Skeletal muscle cell (primary cell): ENCODE measurements around the gene LGALS4.
"Not testable (repeated sequence)": the region's sequence is repeated elsewhere in the genome, so short reads cannot be mapped to it uniquely, and the experiment has no call there.

Experiments used
- DNase-seq: peaks from one replicate; pipeline ENCODE4 v3.0.0-alpha.2; 2010; ENCODE audit warnings: low read depth
- H3K4me3 ChIP-seq: 2 replicates; pipeline ENCODE4 v1.5.1; 2011; ENCODE audit warnings: low read depth, mild to moderate bottlenecking, control low read depth, low read length, moderate library complexity

The LGALS4 gene

DNA sequence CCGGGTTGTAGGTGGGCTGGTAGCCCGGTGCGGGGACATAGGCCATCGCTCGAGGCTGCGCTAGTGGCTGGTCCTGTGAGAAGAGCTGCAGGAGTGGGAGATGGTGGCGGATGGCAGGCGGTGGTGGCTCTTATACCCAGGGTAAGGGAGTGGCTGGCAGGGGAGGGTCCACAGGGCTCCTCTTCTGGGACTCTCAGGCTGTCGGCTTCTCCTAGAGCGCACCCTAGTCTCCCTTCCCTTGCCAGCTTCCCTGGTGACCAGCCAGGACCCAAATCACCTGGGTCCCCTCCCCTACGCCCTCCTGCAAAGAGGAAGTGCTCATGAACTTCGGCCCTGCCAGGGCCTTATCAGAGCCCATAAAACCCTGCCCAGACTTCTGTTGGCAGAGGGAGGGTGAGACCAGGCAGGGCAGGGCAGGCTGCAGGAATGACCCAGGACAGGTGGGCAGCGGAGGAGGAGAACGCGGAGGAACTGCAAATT, at the start of gene LGALS4:
Gene LGALS4, minus strand, starts transcription at position 105 of the 480 bp plus-strand sequence. Its CDS starts 59 bp downstream, at position 46.
- no peak for DNase-seq
- no peak within 1 kb of the TSS for H3K4me3 ChIP-seq

DNA sequence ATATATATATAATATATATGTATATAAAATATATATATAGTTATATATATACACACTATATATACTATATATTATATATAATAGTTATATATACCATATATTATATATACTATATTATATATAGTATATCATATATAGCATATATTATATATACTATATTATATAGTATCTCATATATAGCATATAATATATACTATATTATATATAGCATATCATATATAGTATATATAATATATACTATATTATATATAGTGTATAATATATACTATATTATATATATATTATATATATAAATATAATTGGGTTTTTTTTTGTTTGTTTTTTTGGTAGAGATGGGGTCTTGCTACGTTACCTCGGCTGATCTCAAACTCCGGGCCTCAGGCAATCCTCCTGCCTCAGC, 48.6 kb upstream of the LGALS4 start:
- DNase-seq: no peak
- no peak overlapping the region for H3K4me3 ChIP-seq

GRCh38 chr19:38859631-38860204, 47.0 kb upstream of the LGALS4 start:
- DNase-seq, H3K4me3 ChIP-seq: not testable (repeated sequence)

DNA sequence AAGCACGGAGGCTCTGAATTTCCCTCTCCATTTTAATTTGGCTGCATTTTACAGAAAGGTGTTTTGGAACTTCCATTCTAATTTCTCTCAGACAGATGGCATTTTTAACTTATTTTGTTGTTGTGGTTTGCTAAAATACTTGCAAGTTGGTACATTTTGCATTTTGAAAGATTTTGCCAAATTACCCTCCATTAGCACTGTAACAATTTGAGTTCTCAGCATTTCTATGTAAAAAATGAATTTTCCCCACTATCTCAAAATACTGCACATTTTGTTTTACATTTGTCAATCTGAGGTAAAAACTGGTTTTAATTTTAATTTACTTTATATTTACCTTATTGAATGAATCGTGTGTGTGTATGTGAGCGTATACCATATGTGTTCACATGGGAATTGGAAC, 44.1 kb upstream of the LGALS4 start:
- H3K4me3 ChIP-seq: no peak overlapping the region
- DNase-seq: no peak

DNA sequence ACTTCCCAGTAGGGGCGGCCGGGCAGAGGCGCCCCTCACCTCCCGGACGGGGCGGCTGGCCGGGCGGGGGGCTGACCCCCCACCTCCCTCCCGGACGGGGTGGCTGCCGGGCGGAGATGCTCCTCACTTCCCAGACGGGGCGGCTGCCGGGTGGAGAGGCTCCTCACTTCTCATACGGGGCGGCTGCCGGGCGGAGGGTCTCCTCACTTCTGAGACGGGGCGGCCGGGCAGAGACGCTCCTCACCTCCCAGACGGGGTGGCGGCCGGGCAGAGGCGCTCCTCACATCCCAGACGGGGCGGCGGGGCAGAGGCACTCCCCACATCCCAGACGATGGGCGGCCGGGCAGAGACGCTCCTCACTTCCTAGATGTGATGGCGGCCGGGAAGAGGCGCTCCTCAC, 43.0 kb upstream of the LGALS4 start:
- DNase-seq, H3K4me3 ChIP-seq: not testable (repeated sequence)

- not testable (repeated sequence) for H3K4me3 ChIP-seq, DNase-seq
Measured at GRCh38 chr19:38854961-38855360, 42.2 kb upstream of the LGALS4 start.

GRCh38 chr19:38853214-38853613, 40.5 kb upstream of the LGALS4 start:
- H3K4me3 ChIP-seq: peak overlapping the region; percentile 78
- no peak for DNase-seq

GRCh38 chr19:38852231-38853044, 39.7 kb upstream of the LGALS4 start:
- H3K4me3 ChIP-seq: peak overlapping the region; percentile 78
- no peak for DNase-seq

- peak; percentile 75 for DNase-seq
Measured at GRCh38 chr19:38851622-38852230, 39.0 kb upstream of the LGALS4 start.

DNA sequence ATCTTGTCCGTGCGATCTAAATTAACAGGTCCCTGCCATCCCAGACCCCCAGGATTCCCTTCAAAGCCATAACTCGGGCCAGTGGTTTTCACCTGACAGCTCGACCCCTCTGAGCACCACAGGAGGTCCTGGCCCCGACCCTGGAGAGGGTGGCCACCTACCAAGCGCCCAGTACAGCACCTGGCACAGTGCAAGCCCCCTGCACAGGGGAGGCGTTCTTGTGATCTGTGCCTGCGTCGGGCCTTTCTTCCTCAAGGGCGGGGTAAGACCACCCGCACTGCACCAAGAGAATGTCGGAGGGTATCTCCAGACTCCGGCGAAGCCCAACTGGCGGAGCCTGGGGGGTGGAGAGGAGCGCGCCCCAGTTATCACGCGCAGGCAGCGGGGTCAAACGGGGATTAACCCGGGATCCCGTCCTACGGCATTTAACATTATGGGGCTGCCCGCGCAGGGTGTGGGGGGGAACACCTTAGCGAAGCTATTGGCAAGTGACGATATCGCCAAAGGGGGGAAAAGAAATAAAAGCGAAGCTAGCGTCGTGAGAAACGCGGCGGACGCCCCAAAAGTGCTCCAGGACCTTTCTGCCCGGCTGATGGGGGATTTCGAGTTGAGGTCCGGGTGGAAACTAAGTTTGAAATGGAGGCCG, 38.4 kb upstream of the LGALS4 start:
- H3K4me3 ChIP-seq: peak overlapping the region; percentile 57
- DNase-seq: no peak

More at GRCh38 chr19:38851622-38852230, 39.0 kb upstream of the LGALS4 start:
- peak overlapping the region; percentile 78 for H3K4me3 ChIP-seq

DNA sequence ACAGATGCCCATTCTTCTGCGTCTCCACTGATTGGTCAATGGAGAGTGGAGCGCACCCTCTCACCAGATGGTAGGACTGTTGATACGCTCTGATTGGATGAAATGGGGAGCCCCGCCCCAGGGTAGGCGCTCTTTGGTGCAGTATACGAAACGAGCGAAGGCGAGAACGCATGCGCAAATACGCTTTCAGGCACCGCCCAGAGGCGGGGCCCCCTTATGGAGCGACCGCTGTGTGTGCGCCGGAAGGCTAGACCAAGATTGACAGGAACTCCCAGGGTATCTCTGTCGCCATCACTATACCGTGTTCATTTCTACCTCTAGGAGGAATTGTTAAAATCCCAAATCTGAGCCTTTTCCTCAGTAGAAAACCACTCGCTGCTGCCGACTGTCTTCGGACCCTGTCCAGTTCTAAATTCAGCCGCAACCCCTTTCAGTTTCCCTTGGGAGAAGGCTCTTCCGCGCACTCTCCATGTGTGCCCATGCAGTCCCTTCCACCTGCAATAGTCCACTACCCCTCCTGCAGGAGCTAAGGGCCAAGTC, 37.8 kb upstream of the LGALS4 start:
- peak; percentile 100 for DNase-seq
- peak overlapping the region; percentile 57 for H3K4me3 ChIP-seq

DNA sequence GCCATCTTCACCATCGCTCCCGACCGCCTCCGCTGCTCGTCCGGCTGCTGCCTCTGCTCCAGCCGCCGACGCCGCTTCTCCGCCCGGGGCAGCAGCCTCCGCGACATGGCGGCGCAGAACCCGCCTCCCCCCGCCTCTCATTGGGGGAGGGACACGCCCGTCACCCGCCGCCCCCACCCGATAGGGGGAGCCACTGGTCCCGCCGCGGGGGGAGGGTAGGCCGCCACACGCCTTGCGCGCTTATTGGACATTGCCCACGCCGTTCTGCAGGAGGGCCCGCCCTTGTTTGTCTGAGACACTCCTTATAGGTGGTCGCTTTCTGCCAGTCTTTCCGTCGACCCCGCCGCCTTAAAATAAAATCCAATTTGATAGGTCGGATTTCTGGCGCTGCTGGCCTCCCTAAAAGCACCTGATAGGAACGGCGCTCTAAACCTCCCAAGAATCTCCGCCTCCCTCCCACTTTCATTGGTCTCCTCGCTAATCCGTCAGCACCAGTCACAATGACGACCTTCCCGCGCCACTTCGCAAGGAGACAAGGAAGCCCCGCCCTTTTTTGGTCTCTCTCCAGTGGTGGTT, 37.2 kb upstream of the LGALS4 start, which contains the start of gene HNRNPL:
Gene HNRNPL, minus strand, starts transcription at position 127 of the 576 bp plus-strand sequence. Its CDS starts 20 bp downstream, at position 107.
- no peak for DNase-seq
- H3K4me3 ChIP-seq: peak within 1 kb of the TSS; percentile 57

DNA sequence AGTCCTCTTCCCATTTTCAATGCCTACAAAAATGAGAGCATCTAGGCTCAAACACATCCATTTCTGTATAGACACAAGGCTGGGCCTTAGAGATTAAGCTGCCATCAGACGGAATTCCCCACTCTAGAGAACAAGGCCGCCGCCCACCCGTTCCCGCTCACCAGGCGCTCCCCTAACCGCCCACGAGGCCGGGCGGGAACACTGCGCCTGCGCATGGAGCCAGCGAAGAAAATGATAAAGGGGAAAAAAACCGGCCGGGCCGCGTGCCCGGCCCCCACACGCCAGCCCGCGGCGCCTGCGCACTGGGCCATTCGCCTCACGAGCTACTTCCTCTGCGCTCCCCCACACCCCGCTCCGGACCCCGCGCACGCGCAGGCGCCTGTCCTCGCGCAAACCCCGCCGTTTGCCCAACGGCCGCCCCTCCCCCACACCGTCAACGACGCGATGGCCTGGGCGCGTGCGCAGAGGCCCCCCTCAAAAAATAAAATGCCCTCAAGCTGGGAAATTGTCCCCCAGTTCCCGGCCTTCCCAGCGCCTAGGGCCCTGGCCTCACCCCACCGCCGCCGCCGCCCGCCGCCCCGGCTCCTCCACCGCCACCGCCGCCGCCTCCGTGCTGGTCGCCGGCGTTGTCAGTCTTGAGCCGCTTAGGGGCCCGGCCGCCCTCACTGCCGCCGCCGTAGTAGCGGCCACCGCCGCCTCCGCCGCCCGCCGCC, 36.6 kb upstream of the LGALS4 start:
- H3K4me3 ChIP-seq: peak overlapping the region; percentile 57
- DNase-seq: peak; percentile 78

GRCh38 chr19:38848299-38849146, 35.8 kb upstream of the LGALS4 start:
- DNase-seq: no peak

GRCh38 chr19:38846097-38846496, 33.4 kb upstream of the LGALS4 start:
- DNase-seq: no peak
- H3K4me3 ChIP-seq: no peak overlapping the region

More at GRCh38 chr19:38848299-38849146, 35.8 kb upstream of the LGALS4 start:
- peak overlapping the region; percentile 57 for H3K4me3 ChIP-seq

DNA sequence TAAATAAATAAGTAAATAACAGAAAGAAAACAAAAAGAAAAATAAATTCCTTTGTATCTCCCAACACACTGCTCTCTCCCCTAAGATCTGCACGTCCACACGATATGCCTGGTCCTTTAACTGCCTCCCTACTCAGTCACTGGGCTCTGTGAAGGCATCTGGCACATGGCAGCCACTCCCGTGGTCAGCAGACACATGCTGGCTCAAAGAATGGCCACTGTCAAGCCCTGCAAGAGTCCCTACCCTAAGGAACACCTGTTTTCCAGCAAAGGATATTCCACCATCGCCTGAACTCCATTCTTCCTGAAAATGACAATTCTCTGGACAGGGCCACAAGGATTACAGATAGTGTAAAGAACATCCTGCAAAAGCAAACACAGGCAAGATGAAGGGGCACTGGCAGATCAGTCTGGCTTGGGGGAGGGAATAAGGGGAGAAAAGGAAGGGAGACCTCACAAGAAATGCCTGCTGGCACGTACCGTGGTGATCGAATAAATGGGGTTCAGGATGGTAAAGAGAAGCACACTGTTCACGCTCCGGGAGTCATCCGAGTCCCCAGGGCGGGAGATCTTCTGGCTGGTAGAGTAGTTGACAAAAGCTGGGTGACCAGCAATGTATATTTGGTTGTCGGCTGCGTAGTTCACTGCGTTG, 32.8 kb upstream of the LGALS4 start:
- DNase-seq: no peak
- H3K4me3 ChIP-seq: no peak overlapping the region

DNA sequence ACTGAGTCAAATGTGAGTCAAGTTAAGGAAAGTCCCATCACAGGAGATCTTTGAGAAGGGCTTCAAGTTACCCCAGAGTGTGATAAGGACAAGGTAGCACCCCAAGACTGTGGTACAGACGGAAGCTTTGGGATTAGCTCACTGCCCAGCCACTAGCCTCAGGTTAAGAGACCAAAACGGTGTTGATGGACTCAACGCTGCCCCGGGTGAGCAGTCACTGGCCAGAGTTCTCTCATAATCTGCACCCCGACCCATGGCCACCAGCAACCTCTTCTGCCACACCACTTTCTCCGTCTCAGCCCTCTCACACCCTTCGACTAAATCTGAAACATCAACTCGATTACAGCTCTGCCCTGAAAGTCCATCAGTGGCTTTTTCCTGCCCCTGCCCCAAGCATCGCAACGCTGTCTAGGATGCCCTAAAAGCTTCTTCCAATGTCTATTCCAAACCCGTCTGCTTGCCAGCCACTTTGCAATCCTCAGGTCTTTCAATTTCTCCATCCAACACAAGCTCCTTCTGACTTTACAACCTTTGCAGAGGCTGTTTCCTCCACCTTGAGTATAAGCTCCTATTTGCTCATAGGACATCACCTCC, 31.4 kb upstream of the LGALS4 start:
- no peak overlapping the region for H3K4me3 ChIP-seq

More for the DNA sequence above, 31.4 kb upstream of the LGALS4 start:
- DNase-seq: no peak
